Kidney glomerular epithelial cell (primary cell): ENCODE measurements around the gene PSMD11.
A peak's percentile ranks its signal among the peaks of the same experiment; 100 is the strongest.

Experiments
- DNase-seq: peaks from one replicate; lab custom pipeline; 2025; lab: John Stamatoyannopoulos, UW

The PSMD11 gene

DNA sequence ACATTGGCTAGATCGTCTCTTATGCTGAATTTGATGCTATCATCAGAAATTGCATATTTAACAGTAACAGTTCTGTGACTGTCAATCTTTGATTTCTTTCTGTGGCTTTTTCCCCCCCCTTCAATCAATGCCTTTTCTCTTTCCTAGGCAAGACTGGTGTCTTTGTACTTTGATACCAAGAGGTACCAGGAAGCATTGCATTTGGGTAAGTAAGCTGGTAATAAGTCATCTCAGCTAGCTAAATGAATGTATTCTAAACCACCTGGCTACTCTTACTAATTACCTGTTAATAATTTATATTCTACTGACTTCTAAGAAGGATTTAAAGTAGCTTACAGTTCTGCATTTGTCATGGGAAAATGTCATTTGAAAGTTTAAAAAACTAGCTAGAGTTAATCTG is 20.1 kb downstream of the PSMD11 start:
- DNase-seq, result no peak

DNA sequence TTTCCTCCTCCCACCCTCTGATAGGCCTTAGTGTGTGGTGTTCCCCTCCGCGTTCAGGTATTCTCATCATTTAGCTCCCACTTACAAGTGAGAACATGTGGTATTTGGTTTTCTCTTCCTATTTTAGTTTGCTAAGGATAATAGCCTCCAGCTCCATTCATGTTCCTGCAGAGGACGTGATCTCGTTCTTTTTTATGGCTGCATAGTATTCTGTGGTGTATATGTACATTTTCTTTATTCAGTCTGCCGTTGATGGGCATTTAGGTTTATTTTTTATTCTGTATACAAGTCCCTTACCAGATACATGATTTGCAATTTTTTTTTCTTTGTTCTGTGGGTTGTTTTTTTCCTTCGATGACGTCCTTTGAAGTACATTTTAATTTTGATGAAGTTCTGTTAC is 23.6 kb downstream of the PSMD11 start:
- DNase-seq, result no peak

DNA sequence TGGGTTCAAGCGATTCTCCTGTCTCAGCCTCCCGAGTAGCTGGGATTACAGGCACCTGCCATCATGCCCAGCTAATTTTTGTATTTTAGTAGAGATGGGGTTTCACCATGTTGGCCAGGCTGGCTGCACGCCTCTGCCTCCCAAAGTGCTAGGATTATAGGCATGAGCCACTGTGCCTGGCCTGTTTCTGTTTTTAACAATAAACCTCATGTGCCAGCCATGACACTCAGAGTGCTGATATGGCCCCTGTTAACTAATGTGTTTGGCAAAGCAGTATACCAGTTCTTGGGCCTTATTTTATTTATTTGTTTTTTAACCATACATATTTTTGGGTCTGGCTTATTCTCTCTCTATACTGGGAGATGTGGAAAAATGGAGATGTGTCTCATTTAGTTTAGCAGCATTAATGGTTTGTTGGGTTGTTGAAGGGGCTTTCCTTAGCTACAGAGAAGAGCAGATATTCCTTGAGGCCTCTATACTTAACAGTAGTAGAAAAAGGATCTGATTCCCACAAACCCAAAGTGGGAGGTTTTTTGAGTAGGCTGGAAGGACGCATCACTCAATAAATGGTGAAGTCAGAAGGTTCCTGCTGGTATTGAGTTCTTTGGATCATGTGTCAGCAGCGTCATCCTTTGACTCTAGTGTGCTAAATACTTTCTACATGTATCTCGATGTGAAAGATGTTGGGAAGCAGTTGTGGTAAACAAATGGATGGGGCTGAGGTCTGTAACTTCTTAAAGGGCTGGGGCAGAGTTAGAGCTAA is 26.3 kb downstream of the PSMD11 start:
- DNase-seq, result no peak

DNA sequence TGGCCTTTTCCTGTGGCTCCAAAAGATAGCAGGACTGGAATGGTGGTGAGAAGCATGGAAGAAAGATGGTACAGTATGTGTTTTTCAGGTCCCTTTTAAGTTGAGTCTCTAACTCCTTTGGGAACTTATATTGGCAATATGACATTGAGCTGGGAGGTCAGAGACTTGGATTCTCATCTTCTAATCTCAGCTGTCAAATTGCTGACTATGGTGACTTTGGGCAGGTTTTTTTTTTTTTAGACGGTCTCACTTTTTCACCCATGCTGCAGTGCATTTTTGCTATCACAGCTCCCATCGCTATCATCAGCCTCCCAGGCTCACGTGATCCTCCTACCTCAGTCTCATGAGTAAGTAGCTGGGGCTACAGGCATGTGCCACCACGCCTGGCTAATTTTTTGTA is 27.3 kb downstream of the PSMD11 start:
- no peak for DNase-seq

DNA sequence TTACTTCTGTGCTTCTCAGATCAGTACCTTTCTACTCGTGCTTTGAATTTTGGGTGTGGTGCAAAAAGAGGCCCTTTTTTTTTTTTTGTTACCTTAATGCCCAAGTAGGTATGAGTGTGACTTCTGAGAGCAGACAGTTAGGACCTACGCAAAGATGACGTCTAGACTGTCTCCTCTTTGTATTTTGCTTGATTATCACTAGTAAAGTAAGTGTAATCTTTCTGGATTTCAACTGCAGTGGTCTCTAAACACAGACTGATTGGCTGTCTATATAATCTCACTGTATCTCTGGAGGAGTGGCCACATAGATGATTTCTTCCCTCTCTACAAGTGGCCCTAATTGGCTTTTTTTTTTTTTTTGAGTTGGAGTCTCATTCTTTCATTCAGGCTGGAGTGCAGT is 30.9 kb downstream of the PSMD11 start:
- no peak for DNase-seq

GRCh38 chr17:32477220-32477619 is 32.9 kb downstream of the PSMD11 start:
- DNase-seq, result no peak

DNA sequence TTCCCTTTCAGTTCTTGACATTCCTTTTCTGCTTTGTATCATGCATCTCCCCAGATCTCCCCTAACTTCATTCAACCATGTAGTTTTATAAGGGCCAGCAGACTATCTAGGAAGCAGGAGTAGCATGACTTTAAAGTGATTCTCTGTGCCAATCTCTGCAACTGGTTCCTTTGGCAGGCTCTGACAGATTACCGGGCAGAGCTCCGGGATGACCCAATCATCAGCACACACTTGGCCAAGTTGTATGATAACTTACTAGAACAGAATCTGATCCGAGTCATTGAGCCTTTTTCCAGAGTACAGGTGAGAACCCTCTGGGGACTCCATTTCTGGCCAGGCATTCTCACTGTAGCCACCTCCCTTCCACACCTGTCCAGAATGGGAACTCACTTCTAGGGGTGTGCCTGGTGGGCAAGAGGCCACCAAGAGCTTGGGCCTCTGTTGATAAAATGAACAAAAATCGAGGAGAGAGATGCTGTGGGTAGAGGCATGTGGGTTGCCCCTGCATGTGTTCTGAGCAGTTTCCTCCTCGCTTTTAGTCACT is 34.8 kb downstream of the PSMD11 start:
- no peak for DNase-seq

DNA sequence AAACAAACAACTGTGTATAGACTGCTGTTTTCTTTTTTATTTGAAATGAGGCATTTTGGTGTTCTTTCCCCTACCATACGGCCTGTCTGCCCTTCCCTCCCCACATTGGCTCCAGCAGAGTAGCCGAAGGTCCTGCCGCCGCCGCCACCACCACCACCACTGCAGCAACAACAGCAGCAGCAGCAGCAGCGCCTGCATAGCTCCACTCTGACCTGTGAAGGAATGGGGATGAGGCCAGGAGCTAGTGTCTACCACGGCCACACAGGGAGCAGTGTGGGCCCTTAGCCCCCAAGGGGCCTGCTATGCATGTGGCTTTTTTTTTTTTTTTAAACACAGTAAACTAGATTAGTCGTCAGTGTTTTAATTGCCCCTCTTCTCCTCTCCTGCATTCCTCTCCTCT is 36.9 kb downstream of the PSMD11 start:
- no peak for DNase-seq

- no peak for DNase-seq
Measured at GRCh38 chr17:32482568-32483320, 38.4 kb downstream of the PSMD11 start.

DNA sequence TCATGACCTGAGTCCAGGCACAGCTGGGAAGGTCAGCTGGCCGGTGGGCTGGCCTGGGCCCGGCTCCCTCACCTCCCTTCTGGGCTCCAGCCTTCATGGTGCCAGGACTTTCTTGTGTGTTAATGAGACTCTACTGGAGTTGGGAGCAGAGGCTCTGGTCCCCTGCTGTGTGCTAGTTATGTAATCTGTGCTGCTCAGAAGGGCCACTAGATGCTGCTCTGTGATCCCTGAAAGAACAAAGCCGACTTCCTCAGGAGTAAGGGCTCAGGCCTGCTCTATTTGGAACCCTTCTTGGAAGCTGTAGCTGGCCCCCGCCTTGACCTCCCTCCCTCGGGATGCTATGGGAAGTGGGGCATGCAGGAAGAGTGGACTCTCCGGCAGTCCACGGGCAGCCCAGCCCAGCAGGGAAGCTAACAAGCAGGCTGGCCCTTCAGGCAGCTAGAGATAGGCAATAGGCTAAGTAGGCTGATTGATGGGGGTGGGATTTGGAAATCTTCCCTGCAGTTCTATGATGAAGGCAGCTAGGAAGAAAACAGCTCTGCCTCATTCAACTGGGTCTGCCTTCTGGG is 39.2 kb downstream of the PSMD11 start:
- peak; percentile 17 for DNase-seq

DNA sequence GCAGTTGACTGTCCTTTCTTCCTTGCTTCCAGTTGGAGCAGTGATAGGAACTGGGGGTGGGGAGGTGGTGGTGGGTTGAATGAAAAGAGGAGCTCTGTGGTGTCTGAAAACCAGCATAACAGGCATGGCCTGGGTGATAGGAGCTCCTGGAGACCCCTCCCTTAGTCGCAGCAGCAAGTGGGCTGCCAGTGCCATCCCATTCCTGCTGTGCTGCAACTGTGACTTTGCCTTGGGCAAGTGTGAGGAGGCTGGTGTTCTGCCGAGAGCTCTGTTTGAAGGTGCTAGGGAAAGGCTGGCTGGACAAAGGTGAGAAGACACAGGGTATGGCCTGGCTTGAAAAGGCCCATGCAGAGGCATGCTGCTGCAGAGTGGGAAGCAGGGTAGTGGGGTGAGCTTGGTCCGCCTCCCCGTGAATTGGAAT is 39.7 kb downstream of the PSMD11 start:
- no peak for DNase-seq

DNA sequence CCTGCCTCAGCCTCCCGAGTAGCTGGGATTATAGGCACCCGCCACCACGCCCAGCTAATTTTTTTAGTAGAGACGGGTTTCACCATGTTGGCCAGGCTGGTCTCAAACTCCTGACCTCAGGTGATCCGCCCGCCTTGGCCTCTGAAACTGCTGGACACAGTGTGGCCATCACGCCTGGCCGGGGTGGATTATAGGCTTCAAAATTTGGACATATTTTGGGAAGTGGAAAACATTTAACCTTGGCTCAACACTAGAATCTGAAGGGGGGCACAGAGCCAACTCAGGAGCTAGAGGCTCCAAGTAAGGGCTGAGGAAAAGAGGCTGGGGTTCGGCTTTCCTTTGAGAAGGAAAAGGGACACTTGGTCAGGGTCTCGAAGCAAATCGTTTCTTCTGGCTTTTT is 40.3 kb downstream of the PSMD11 start:
- no peak for DNase-seq

DNA sequence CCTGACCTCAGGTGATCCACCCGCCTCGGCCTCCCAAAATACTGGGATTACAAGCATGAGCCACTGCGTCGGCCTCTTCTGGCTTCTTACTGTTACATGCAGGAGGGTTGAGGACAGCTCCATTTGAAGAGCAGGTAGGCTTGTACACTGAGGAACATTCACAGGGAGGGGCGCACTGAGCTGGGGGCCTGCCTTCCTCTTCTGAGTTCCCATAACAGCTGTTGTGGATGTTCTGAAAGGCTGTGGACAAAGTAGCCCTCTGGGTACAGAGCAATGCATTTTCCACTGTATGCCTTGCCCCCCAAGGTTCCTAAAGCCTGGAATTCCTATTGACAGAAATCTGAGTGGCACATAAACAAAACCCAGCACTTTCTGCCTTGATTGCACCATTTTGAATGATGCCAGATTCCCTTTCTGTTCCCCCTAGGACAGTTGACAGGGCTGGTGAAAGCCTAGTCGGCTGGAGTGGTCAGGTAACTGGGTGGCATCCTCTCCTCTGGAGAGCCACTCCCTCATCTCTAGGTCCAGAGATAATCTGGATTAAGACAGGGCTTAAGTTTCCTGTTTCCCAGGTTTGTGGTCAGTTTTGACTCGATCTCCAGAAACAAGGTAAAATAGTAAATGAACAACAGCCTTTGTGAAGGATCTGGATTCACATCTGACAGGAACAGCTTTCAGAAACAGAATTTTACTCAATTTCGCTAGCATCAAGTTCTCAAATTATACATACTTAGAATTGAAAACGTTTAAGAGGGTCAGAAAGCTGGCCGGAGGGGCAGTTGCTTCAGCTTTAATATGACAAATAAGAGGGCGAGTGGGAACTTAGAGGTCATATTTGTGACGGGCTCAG is 41.2 kb downstream of the PSMD11 start:
- no peak for DNase-seq

- DNase-seq, result peak; percentile 55
Measured at GRCh38 chr17:32486111-32486700, 41.9 kb downstream of the PSMD11 start.

- peak; percentile 36 for DNase-seq
Measured at GRCh38 chr17:32486701-32487472, 42.6 kb downstream of the PSMD11 start, which contains the start of gene CDK5R1. CDK5R1 (plus strand) TSS chr17:32486993; CDS start chr17:32487621, 628 bp downstream.

- no peak for DNase-seq
Measured at GRCh38 chr17:32487473-32488176, 43.3 kb downstream of the PSMD11 start.

DNA sequence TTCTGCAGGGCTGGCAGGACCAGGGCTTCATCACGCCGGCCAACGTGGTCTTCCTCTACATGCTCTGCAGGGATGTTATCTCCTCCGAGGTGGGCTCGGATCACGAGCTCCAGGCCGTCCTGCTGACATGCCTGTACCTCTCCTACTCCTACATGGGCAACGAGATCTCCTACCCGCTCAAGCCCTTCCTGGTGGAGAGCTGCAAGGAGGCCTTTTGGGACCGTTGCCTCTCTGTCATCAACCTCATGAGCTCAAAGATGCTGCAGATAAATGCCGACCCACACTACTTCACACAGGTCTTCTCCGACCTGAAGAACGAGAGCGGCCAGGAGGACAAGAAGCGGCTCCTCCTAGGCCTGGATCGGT is 43.9 kb downstream of the PSMD11 start:
- no peak for DNase-seq

GRCh38 chr17:32488604-32489180 is 44.4 kb downstream of the PSMD11 start:
- no peak for DNase-seq

DNA sequence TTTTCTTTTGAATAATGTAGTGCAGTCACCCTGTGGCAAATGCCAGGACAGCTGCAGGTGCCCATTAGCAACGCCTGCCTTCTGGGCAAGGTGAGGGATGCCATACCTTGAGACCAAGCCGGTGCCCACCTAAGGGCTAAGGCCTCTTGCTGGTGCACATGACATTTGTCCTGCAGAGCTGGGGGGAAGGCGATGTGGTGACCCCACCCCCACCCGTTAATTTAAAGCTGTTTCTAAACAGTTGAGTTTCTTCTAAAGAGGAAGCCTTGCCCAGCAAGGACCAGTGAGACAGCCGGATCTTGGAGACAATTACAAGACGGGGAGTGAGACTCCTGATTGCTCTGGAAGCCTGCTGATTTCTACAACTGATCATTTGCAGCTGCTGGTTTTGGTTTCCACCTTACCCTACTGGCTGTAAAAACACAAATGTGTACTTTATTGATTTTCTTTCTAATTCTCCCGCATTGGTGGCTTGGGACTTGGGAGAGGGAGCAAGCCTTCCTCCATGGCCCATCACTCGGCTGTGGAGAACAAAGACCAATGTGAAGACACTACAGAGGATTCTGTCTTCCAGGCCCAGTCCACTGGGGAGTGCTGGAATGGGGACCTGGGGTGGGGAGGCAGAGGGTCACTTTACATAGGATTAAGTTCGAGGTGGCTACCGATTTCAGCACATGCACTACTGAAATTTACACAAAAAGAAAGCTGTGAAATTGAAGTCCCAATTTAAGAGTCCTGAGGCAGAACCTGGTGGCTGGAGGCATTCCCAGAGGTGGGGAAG is 45.2 kb downstream of the PSMD11 start:
- no peak for DNase-seq
